LHCN-M2 (cell line): ENCODE measurements around the gene LRG1. TPM values are rescaled to one million over a fixed set of nuclear protein-coding genes. Genes with fewer than 3 reads are reported as not detected.

Experiments
- DNase-seq: peaks from one replicate; pipeline ENCODE4 v3.0.0-alpha.2; 2012; ENCODE audit warnings: low read depth
- total RNA-seq: library from RNA; depleted of rRNA; stranded (reverse); fragments of >200 nt; gene quantifications from 2 replicates; pipeline ENCODE4 v1.2.3, GENCODE V29; 2014; rRNA removed

LRG1 gene
- total RNA-seq, 1 experiment from 2014 or later = not detected

DNA sequence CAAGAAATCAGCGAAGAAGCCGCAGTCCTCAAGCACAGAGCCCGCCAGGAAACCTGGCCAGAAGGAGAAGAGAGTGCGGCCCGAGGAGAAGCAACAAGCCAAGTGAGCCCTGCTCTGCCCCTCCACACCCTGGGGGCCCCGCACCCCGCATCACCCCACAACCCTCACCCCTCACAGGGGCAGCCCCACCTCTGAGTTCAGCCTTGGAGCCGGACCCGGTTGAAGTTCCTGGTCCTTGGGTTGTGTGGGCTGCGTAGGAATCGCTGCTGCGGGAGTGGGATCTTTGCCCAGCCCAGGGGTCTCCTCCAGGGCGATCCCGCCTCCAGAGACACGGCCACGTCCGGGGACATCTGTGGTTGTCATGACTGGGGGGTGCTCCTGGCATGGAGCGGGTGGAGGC lies 43.5 kb downstream of the LRG1 start:
- DNase-seq = no peak

DNA sequence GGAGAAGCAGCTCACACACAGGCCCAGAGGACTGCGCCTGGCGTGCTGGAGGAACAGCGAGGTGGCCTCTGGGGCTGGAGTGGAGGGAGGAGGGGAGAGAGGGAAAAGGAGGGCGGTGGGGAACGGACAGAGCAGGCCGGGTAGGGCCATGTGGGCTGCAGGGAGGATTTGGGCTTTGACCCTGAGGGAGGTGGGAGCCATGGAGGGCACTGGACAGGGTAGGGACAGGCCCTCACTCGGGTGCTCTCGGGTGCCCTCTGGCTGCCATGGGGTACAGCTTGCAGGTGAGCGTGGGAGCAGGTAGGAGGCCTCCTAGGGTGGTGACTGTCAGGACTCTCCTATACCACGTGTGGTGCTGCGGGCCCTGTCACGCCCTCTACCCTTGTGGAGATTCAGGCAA lies 44.4 kb downstream of the LRG1 start:
- no peak for DNase-seq

DNA sequence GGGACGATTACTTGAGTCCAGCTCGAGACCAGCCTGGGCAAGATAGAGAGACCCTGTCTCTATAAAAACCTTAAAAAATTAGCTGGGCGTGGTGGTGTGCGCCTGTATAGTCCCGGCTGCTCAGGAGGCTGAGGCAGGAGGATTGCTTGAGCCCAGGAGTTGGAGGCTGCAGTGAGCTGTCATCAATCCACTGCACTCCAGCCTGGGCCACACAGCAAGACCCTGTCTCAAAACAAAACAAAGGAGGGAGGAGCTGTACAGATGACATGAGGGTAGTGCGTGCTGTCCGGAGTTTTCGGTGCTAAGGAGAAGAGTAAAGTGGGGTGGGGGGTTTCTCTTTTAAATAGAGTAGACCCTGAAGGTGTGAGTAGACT lies 45.2 kb downstream of the LRG1 start:
- DNase-seq = no peak

DNA sequence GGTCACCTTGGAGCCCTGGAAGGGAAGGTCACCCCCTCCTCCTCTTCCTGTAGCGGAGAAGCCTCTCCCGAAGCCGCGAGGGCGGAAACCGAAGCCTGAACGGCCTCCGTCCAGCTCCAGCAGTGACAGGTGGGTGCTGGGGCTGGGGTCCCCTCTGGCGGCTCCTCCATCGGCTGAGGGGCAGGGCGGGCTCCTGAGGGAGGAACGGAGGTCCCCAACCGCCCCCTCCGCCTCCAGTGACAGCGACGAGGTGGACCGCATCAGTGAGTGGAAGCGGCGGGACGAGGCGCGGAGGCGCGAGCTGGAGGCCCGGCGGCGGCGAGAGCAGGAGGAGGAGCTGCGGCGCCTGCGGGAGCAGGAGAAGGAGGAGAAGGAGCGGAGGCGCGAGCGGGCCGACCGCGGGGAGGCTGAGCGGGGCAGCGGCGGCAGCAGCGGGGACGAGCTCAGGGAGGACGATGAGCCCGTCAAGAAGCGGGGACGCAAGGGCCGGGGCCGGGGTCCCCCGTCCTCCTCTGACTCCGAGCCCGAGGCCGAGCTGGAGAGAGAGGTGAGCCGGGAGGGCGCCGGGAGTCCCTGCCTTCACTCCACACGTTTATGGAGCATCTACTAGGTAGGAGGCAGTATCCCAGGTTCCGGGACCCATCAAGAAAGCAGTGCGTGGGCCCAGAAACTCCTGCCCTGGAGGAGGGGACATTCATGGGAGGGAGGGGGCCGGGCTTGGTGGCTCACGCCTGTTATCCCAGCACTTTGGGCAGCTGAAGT lies 45.7 kb downstream of the LRG1 start:
- no peak for DNase-seq

DNA sequence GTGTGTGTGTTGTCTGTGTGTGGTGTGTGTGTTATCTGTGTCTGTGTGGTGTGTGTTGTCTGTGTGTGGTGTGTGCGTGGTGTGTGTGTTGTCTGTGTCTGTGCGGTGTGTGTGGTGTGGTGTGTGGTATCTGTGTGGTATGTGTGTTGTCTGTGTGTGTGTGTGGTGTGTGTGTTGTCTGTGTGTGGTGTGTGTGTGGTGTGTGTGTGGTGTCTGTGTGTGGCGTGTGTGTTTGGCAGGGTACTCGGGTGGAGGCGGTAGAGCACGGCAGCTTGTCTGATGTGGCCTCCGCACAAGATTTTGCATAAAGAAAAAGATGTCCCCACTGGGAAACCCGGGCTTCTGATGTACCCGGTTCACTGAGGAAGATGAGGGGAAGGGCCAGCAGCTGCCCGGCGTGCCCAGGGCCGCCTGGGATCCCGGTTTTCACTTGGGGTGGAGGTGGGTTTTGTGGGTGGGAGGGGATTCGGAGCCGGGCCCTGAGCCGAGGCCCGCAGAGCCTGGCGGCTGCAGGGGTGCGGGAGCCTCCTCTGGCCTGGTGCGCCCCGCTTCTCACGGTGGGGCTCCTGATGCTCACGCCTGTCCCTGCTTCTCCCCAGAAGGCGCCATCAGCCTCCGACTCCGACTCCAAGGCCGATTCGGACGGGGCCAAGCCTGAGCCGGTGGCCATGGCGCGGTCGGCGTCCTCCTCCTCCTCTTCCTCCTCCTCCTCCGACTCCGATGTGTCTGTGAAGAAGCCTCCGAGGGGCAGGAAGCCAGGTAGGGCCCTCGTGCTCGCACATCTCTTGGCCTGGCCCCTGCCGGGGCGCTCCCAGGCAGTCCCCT lies 46.5 kb downstream of the LRG1 start:
- no peak for DNase-seq

DNA sequence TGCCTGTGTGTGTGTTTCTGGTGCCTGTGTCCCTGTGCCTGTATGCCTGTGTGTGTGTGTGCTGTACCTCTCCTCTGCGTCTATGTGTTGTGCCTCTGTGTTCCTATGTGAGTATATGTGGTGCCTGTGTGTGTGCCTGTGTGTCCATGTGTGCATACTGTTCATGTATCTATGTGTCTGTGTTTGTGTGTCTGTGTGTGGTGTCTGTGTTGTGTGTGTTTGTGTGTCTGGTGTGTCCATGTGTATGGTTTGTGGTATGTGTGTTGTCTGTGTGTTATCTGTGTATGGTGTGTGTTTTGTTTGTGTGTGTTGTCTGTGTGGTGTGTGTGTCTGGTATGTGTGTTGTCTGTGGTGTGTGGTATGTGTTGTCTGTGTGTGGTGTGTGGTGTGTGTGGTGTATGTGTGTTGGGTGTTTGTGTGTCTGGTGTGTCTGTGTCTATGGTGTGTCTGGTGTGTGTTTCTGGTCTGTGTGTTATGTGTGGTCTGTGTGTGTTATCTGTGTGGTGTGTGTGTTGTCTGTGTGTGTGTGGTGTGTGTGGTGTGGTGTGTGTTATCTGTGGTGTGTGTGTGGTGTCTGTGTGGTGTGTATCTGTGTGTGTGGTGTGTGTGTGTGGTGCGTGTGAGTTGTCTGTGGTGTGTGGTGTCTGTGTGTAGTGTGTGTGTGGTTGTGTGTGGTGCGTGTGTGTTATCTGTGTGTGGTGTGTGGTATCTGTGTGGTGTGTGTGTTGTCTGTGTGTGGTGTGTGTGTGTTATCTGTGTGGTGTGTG lies 47.3 kb downstream of the LRG1 start:
- DNase-seq = no peak

DNA sequence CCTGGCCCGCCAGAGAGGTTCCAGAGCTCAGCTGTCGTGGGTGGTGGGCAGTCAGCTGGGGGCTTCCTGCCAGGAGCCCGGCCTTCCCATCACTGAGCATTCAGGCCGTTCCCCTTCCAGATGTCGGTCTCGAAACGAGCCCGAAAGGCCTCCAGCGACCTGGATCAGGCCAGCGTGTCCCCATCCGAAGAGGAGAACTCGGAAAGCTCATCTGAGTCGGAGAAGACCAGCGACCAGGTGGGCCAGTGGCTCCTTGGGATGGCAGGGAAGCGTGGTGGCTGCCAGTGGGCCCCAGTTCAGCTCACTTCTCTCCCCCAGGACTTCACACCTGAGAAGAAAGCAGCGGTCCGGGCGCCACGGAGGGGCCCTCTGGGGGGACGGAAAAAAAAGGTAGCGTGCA lies 48.4 kb downstream of the LRG1 start:
- no peak for DNase-seq

DNA sequence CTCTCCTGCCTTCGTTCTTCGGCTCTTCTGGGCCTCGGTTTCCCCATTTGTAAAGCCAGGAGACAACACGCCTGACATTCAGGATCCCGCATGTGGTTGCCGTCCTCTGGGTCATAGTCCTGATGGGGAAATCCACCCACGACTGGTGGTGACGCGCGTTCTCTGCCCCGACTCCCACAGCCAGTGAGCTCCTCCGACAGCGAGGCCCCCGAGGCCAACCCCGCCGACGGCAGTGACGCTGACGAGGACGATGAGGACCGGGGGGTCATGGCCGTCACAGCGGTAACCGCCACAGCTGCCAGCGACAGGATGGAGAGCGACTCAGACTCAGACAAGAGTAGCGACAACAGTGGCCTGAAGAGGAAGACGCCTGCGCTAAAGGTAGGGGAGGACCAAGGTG lies 51.3 kb downstream of the LRG1 start:
- DNase-seq = no peak

DNA sequence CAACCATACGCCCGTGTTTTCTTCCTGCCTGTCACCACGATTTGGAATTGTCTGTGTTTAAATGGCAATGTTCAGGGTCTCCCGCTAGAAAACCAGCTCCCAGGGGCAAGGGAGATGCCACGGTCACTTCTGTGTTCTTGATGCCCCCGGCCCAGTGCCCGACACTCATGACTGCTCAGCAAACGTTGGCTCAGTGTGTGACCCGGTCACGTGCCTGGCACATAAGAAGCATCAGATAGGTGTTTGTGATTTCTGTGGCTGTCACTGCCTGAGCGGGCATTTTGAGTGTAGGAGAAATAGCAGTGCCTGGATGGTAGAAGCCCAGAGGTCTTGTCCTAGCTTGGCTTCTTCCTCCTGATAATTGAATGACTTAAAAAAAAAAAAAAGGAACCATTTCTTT lies 52.3 kb downstream of the LRG1 start:
- DNase-seq = no peak

Other genes with a start within 250 kb of the LRG1 start
- not detected in 2 replicates for gene TMIGD2, start 237.6 kb downstream of the LRG1 start, total RNA-seq
- 11.7 and 13.8 TPM in 2 replicates for gene FSD1, start 235.4 kb downstream of the LRG1 start, total RNA-seq
- gene STAP2, start 201.2 kb downstream of the LRG1 start, total RNA-seq = 1.1 and 2.9 TPM in 2 replicates
- 1.2 and 5.1 TPM in 2 replicates for gene MPND, start 196.5 kb downstream of the LRG1 start, total RNA-seq
- 208 and 261 TPM in 2 replicates for gene SH3GL1, start 139.5 kb downstream of the LRG1 start, total RNA-seq
- 36.5 and 51.9 TPM in 2 replicates for gene CHAF1A, start 137.4 kb downstream of the LRG1 start, total RNA-seq
- gene UBXN6, start 82.2 kb downstream of the LRG1 start, total RNA-seq = 71.9 and 85.3 TPM in 2 replicates
- 65.9 and 67.3 TPM in 2 replicates for gene HDGFL2, start 67.7 kb downstream of the LRG1 start, total RNA-seq
- gene PLIN4, start 21.6 kb downstream of the LRG1 start, total RNA-seq = under 0.01 TPM in 1 of 2 replicates, not detected in the other
- gene PLIN5, start 4.8 kb downstream of the LRG1 start, total RNA-seq = 0.06 TPM in 1 of 2 replicates, not detected in the other
- gene SEMA6B, start 19.6 kb upstream of the LRG1 start, total RNA-seq = 9.7 and 30.7 TPM in 2 replicates
- 9.2 and 11.4 TPM in 2 replicates for gene TNFAIP8L1, start 99.5 kb upstream of the LRG1 start, total RNA-seq
- 151 and 161 TPM in 2 replicates for gene MYDGF, start 130.3 kb upstream of the LRG1 start, total RNA-seq
- 107 and 109 TPM in 2 replicates for gene DPP9, start 183.8 kb upstream of the LRG1 start, total RNA-seq